ENCODE data around the gene PRR7.
A peak's percentile ranks its signal among the peaks of the same experiment; 100 is the strongest.
"Not testable (repeated sequence)": the region's sequence is repeated elsewhere in the genome, so short reads cannot be mapped to it uniquely, and the experiment has no call there.

Gene PRR7

DNA sequence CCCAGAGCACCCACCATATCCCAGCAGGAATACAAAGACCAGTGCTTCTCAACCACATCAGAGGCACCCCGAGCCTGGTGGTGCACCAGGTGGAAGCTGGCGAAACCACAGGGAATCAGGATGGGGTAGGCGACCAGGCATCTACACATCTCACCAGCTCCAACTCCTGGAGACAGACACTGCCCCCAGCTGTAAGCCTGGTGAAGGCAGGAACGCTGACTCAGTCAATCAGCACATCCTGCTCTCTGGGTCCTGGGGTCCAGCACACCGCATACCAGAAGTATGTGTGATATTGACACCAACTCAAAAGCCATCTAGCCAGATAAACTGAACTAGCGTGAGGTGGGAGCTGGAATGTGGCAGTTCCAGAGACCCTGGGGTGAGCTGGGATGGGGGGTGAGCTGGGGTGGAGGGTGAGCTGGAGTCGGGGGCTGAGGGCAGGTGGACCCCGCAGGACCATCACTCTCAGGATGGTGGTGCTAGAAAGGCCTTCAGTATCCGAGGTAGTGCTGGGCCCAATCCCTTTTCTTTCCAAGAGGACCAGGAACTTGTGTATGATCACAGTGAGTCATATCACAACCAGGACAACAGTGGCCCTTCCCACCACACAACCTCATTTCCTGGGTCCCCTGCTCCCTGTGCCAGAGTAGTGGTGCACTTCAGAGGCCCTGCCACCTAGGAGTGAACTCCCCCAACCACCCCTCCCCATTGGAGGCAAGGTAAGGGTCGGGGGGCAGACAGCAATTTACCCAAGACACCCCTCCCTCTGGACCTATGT is 24.3 kb downstream of the PRR7 start:
- DNase-seq = no peak

GRCh38 chr5:177471610-177472356 is 25.2 kb downstream of the PRR7 start:
- no peak for DNase-seq

DNA sequence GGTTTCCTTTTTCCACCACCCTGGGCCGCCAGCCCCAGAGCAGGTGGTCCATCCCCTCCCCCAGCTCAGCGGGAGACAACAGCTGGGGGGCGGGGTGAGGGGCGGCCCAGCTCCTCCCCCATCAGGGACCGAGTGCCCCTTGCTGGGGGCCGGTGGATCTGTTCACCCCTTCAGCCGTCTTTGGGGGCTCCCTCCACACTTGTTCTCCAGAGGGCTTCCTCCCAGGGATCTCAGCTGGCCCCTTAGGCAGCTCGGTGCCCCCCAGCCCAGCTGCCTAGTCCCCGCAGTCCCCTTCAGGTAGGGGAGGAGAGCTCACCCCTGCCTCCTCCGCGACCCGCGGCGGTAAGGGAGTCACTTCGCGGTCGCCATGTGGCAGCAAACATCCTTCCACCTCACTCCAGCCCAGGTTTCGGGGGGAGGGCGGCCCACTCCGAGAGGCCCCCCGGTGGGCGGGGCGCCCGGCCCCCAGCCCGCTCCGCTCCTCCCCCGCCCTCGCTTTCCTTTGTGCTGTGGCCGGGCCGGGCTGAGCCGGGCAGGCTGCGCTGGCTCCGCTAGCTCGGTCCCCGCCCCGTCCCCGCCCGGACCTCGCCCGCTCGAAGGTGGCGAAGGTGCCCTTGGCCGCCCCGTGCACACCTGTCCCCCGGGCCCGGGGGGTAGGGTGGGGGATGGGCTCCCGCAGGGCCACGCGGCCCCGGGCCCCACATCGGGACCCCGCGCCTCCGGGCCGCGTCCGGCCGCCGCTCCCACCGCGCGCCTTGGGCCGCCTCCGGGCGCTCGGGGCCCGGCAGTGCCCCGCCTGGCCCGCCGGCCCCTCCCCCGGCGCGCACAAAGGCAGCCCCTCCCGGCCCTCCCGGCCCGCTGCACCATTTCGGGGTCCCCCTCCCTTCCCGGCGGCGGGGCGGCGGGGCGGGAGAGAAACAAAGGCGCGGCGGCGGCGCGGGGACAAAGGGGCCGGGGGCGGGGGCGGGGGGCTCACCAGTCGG is 26.1 kb downstream of the PRR7 start:
- no peak for DNase-seq

GRCh38 chr5:177473443-177474001 is 26.9 kb downstream of the PRR7 start, which contains the start of gene DBN1:
Gene DBN1, minus strand, starts transcription at chr5:177473634. Its CDS starts 113 bp downstream, at chr5:177473521.
- peak in 1 of 2 experiments; percentile 28 for DNase-seq

DNA sequence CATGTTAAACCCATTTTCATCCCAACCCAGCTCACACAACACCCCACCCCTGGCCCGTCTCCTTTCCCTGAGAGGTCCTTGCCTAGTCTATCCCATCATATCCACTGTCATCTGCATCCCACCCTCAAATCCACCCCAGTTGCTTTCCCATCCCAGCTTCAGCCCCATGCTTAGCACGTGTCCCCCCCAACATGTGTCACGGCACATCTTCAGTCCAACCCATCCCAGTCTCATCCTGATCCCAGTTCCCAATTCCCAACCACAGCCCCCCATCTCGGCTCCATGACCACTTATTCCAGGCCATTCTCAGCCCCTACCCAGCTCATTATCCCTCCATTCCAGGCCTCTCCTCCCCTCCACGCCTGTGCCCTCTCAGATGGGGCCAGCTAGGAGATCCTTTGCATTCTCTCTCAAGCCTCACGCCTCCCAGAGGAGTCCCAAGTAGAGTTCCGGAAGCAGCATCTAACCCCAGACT is 27.4 kb downstream of the PRR7 start:
- no peak for DNase-seq

DNA sequence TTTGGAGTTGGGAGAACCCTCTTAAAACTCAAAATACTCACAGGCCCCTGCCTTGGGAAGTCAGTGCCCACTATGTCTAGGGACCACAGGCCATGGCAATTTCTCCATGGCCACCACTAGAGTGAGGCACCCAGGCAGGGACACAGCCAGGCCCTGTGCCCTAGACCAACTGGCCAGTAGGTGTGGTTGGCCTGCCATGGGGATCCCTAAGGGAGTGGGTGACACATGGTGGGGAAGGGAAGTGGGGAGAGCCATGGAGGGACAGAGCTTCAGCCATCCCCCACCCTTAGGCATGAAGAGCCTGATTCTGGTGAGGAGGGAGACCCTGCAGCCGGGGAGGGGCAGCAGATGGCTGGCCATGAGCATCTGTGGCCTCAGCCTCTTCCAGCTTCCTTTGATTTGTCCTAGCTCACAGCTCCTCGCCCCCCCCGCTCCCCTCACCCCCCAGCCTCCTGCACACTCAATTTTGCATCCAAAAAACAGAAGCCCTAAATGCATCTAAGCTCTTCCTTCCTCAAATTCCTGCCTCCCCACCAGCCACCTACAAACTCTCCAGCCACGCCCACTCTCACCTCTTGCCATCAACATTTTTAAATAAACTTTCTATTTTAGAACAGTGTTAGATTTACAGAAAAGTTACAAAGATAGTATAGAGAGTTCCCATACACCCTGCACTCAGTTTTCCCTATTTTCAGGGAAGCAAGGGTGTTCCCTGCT is 28.4 kb downstream of the PRR7 start:
- DNase-seq = no peak

DNA sequence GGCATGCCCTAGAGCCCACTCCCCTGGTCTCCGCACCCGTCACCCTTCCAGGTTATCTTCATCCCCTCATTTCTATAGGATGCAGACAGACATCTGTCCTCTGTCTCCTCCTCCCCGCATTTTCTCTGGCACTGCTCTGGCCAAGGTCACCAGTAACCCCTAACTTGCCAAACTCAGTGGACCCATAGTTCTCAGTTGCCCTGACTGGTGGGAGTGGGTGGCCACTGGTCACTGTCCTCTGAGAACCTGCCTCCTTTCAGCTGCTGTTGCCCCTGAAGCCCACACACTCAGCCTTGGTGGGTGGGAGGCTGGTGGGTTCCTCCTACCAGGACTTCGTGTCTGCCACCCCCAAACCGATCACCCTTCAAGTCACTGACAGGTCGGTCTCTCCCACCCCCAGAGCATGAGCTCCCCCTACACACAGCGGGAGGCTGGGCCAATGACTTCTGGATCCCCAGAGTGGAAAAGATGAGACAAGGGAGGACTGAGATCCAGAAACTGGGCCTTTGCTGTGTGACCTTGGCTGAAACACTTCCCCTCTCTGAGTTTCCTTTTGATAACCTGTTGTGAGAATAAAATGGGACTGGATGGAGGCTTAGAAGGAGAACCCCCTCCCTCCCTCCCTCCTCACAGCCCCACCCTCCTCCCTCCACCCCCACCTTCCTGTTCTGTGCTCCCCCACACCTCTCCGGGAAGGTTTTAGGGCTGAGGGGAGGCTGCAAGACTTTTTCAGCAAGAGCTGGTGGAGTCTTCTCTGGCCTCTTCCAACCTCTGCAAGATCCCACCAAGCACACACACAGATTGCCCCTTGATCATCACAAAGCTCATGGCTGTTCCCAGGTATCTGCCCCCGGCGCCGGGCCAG is 29.2 kb downstream of the PRR7 start:
- no peak for DNase-seq

GRCh38 chr5:177476531-177477233 is 30.1 kb downstream of the PRR7 start:
- no peak for DNase-seq

DNA sequence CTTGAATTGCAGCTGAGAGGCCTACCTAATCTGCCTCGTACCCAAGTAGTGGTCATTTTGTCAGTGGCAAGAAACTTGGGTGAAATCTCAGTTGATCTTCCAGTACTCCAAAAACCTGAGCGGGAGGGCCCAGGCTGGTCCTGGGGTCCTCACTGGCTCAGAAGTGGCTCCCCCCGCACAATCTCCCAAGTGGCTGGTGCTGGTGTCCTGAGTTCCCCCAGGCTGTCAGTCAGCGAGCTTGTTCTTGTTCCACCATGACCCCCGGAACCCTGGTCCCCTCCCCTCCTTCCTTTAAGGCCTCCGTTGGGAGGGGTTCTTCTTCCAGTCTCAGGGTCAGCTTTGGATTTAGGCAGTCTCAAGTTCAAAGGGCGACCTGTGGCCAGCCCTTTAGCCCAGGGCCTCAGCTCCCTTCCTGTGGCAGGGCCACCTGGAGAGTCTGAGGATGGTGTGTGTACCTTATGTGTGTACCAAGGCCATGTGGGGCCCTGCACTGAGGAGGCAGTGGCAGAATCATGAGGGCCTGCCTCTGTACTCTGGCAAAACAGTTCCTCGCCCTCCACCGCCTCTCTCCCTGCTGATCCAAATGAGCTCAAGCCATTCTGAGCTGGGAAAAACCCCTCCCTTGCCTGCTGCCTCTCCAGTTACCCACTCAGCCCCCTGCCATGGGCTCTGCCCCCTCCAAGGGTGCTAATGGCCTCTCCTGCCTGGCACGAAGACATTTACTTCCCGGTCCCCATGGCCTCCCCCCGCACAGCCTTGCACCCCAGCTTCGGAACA is 31.3 kb downstream of the PRR7 start:
- no peak for DNase-seq

DNA sequence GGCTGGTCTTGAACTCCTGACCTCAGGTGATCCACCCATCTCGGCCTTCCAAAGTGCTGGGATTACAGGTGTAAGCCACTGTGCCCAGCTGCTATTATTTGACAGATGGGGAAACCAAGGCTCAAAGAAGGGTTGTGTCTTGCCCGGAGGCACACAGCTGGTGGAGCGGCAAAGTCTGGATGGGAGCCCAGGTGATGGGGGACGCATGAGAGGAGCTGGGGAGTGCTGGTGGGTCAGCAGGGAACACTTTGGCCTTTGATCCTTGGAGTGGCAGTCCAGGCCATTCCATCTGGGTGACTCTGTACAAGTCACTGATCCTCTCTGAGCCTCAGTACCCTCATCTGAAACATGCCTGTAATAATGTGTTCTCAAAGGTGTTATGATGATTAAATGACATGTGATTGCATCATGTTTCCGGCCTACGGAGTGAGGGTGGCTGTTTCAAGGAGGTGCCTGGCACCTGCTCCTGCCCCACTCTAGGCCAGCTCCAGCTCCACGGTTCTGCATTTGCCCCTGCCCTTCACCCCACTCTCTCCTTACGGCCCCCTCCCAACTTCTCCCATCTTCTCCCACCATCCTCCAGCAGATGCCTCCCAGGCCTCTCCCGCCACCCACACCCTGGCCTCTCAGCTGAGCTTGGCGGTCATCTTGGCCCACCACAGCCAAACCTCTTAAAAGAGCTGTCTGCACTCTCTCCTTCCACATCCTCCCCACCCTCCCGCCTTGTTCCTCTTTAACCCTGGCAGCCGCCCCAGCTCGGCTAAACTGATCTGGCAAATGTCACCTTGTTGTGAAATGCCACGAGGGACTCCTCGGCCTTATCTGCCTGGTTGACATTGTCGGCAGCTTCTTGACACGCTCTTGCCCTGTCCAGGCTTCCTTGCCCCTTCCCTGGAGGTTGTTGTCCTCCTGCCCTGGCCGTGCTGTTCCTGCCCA is 32.4 kb downstream of the PRR7 start:
- DNase-seq = peak; percentile 82 to 87

- DNase-seq = no peak
Observed at GRCh38 chr5:177479774-177480173, 33.2 kb downstream of the PRR7 start.

DNA sequence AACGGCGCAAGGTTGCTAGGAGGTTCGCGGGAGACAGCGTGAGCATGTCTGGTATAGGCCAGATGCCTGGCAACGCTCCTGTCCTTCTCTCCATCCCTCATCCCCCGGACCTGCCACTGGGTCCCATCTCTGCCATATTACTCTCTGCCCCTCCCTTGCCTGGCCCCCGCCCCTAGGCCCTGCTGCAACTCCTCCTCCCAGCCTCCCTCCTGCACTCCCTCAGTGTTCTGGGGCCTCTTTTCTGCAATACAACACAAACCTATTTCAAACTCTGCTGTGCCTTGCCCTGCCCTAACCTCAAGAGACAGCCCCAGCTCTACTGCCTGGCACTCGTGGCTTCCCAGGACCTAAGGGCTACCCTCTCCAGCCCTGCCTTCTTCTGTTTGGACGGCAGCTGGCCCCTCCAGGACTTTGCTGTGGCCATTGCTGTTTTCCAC is 35.8 kb downstream of the PRR7 start:
- no peak for DNase-seq

DNA sequence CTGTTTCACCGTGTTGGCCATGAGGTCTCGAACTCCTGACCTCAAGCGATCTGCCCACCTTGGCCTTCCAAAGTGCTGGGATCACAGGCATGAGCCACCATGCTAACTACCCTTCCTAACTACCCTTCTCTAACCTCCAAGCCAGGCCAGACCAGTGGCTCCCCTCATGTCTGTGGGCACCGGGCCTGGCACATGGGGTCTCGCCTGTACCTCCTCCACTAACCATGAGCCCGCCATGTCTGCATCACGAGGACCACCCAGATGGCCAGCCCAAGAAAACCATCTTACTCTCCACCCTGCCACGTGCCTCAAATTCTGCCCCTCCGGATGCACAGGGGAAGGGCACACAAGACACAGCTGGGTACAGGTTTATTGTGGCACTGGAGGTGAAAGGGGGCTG is 36.4 kb downstream of the PRR7 start:
- no peak for DNase-seq

DNA sequence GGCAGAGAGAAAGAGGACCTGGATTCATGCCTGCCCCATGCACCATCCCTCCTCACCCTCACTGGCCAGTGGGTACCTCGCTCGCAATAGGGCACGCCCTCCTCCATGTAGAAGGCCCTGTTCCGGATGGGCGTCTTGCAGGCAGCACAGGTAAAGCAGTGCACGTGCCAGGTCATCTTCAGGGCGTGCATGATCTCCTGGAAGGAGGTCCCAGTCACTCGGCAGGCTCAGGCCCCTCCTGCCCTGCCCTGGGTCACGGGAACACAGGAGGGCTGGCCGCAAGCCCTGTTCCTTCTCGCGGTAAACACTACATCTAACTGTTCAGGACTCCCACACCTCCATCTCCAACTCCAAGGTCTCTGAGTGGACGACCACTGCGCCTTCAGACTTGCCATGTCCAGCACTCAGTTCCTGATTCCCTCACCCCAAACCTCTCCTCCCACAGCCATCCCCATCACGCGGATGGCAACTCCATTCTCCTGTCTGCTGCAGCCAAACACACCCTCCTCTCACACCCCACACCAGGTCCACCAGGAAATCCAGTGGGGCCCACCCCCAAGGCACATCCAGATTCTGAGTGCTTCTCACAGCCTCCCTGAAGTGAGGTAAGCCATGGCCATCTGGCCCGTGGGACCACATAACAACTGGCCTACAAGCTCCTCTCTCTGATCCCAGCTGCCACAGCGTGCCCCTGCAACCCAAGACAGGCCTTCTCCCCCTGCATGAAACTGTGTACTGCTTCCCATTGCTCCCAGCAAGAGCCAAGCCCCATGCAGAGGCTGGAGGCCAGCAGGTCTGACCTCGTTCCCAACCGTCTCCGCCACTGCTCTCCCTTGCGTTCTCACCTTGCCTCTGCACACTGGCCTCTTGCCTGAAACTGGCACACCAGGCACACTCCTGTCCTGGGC is 37.6 kb downstream of the PRR7 start:
- no peak for DNase-seq

GRCh38 chr5:177484902-177485549 is 38.4 kb downstream of the PRR7 start:
- peak in 1 of 2 experiments; percentile 21 for DNase-seq

GRCh38 chr5:177485753-177486152 is 39.1 kb downstream of the PRR7 start:
- DNase-seq = not testable (repeated sequence)

All from Kasumi-1 (cell line).